SK-N-SH (cell line): Measurements from ENCODE around the gene TBC1D16. TPM values are rescaled to one million over a fixed set of nuclear protein-coding genes. Genes with fewer than 3 reads are reported as not detected.
A peak's percentile ranks its signal among the peaks of the same experiment; 100 is the strongest.
"Not testable (repeated sequence)": the region's sequence is repeated elsewhere in the genome, so short reads cannot be mapped to it uniquely, and the experiment has no call there.

ENCODE experiments used
- CTCF ChIA-PET: fragments of 300-600, 350-600 bp; formaldehyde crosslinking; extraction: SDS; loops from one replicate; lab custom pipeline; 2021; lab: Yijun Ruan, JAX
- POLR2A ChIA-PET: fragments of 350-600 bp; sonication (Branson Sonifier 250); formaldehyde crosslinking; extraction: SDS; loops from one replicate; lab custom pipeline; 2020; ENCODE audit warnings: antibody characterized with exemption, inconsistent platforms; lab: Yijun Ruan, JAX
- DNase-seq: peaks from one replicate; pipeline ENCODE4 v3.0.0; 2012
- H2AFZ ChIP-seq: fragments of 200-600 bp; sonication (generic); 2 replicates; pipeline ENCODE4 v1.8.1; 2016; ENCODE audit warnings: antibody characterized with exemption, mild to moderate bottlenecking, low read depth
- H3F3A ChIP-seq: fragments of 200-600 bp; sonication (generic); replicated peaks from 2 replicates; pipeline ENCODE3; 2016; ENCODE audit warnings: antibody characterized with exemption, mild to moderate bottlenecking; ENCODE audit not compliant: insufficient read depth
- H3K27ac ChIP-seq, 2 experiments: fragments of 200-500 bp in 1 of 2; fragments of 200-600 bp in 1 of 2; sonication (Bioruptor generic) in 1 of 2; sonication (generic), shearing (Covaris generic) in 1 of 2; 2 replicates each; pipeline versions ENCODE4 v1.5.1 to v1.6.1; 2014 to 2016; ENCODE audit warnings: low read depth in 2 of 2, inconsistent platforms in 1 of 2, low read length in 1 of 2, mild to moderate bottlenecking in 1 of 2, mixed read lengths in 1 of 2
- H3K27me3 ChIP-seq: fragments of 200-600 bp; sonication (generic), shearing (Covaris generic); 2 replicates; pipeline ENCODE4 v1.6.1; 2016; ENCODE audit warnings: mixed run types; ENCODE audit not compliant: insufficient read depth
- H3K36me3 ChIP-seq, 2 experiments: fragments of 200-500 bp in 1 of 2; fragments of 200-600 bp in 1 of 2; sonication (Bioruptor generic) in 1 of 2; sonication (generic) in 1 of 2; replicated peaks in 1 of 2; 2 replicates each; pipeline versions ENCODE3 to v1.5.1; 2014 to 2016; ENCODE audit warnings: low read length in 1 of 2, mild to moderate bottlenecking in 1 of 2; ENCODE audit not compliant: insufficient read depth in 2 of 2, control insufficient read depth in 1 of 2
- H3K4me1 ChIP-seq, 2 experiments: fragments of 200-500 bp in 1 of 2; fragments of 200-600 bp in 1 of 2; sonication (Bioruptor generic) in 1 of 2; sonication (generic), shearing (Covaris generic) in 1 of 2; 2 replicates each; pipeline versions ENCODE4 v1.5.1 to v1.6.1; 2014 to 2016; ENCODE audit warnings: low read depth in 1 of 2, low read length in 1 of 2, mixed run types in 1 of 2; ENCODE audit not compliant: insufficient read depth in 2 of 2, control insufficient read depth in 1 of 2
- H3K4me2 ChIP-seq: fragments of 200-600 bp; sonication (generic), shearing (Covaris generic); 2 replicates; pipeline ENCODE4 v1.6.1; 2017; ENCODE audit warnings: mixed run types
- H3K4me3 ChIP-seq, 2 experiments: fragments of 200-500 bp in 1 of 2; fragments of 200-600 bp in 1 of 2; sonication (Bioruptor generic) in 1 of 2; sonication (generic), shearing (Covaris generic) in 1 of 2; 2 replicates each; pipeline versions ENCODE4 v1.5.1 to v1.8.1; 2014 to 2016; ENCODE audit warnings: low read depth in 2 of 2, inconsistent platforms in 1 of 2, low read length in 1 of 2, mild to moderate bottlenecking in 1 of 2, mixed read lengths in 1 of 2, moderate library complexity in 1 of 2
- H3K79me2 ChIP-seq: fragments of 200-600 bp; sonication (generic); 2 replicates; pipeline ENCODE4 v1.8.1; 2017; ENCODE audit warnings: mild to moderate bottlenecking; ENCODE audit not compliant: insufficient read depth
- H3K9ac ChIP-seq: fragments of 200-600 bp; sonication (generic); 2 replicates; pipeline ENCODE4 v1.6.1; 2017; ENCODE audit warnings: mixed run types
- H3K9me2 ChIP-seq: fragments of 200-600 bp; sonication (generic); 2 replicates; pipeline ENCODE4 v1.6.1; 2017; ENCODE audit warnings: mixed run types
- H3K9me3 ChIP-seq: fragments of 200-600 bp; sonication (generic); 2 replicates; pipeline ENCODE4 v1.6.1; 2017; ENCODE audit warnings: mixed run types, mild to moderate bottlenecking, moderate library complexity
- H4K20me1 ChIP-seq: fragments of 200-600 bp; sonication (generic); 2 replicates; pipeline ENCODE4 v1.6.1; 2017; ENCODE audit warnings: mild to moderate bottlenecking, mixed run types; ENCODE audit not compliant: insufficient read depth
- CHD2 ChIP-seq: fragments of 150-350 bp; IDR thresholded peaks from 2 replicates; pipeline ENCODE4 v1.6.1; 2018; ENCODE audit warnings: low read length; ENCODE audit not compliant: partially characterized antibody
- FOXJ3 ChIP-seq: sonication (generic); formaldehyde crosslinking; IDR thresholded peaks from 2 replicates; pipeline ENCODE4 v1.5.1; 2020; ENCODE audit warnings: mild to moderate bottlenecking, missing genetic modification reagents
- GABPA ChIP-seq: IDR thresholded peaks from 2 replicates; pipeline ENCODE4 v1.4.0; 2012; ENCODE audit warnings: low read depth, mild to moderate bottlenecking
- JUND ChIP-seq: IDR thresholded peaks from 2 replicates; pipeline ENCODE4 v1.4.0; 2012
- MXI1 ChIP-seq: IDR thresholded peaks from 2 replicates; pipeline ENCODE4 v1.6.1; 2012; ENCODE audit warnings: mild to moderate bottlenecking, low read depth, low read length, improper control_type of control experiment
- NFIC ChIP-seq: IDR thresholded peaks from 2 replicates; pipeline ENCODE4 v1.4.0; 2012; ENCODE audit warnings: borderline replicate concordance
- POLR2AphosphoS5 ChIP-seq: IDR thresholded peaks from 2 replicates; pipeline ENCODE4 v1.6.1; 2012; ENCODE audit warnings: low read depth, low read length
- RAD21 ChIP-seq: IDR thresholded peaks from 2 replicates; pipeline ENCODE4 v1.6.1; 2012; ENCODE audit warnings: mild to moderate bottlenecking, low read length
- RCOR1 ChIP-seq: fragments of 150-350 bp; IDR thresholded peaks from 2 replicates; pipeline ENCODE4 v1.6.1; 2017; ENCODE audit warnings: antibody characterized with exemption, low read length
- RFX5 ChIP-seq: IDR thresholded peaks from 2 replicates; pipeline ENCODE4 v1.6.1; 2012; ENCODE audit warnings: mild to moderate bottlenecking, improper control_type of control experiment, low read length
- RXRA ChIP-seq: IDR thresholded peaks from 2 replicates; pipeline ENCODE4 v1.4.0; 2012; ENCODE audit warnings: low read depth, mild to moderate bottlenecking, borderline replicate concordance
- SMC3 ChIP-seq: IDR thresholded peaks from 2 replicates; pipeline ENCODE4 v1.6.1; 2012; ENCODE audit warnings: low read depth, low read length, improper control_type of control experiment
- TCF12 ChIP-seq: IDR thresholded peaks from 2 replicates; pipeline ENCODE4 v1.4.0; 2012
- YY1 ChIP-seq: IDR thresholded peaks from 2 replicates; pipeline ENCODE4 v1.4.0; 2012; ENCODE audit warnings: low read depth, mild to moderate bottlenecking
- WGBS: methylation state at CpG from one replicate; pipeline ENCODE4 v1.1.6; 2017; ENCODE audit warnings: low lambda C conversion rate; 5-methylcytosine and 5-hydroxymethylcytosine counted together
- polyA plus RNA-seq, 3 experiments: library from polyadenylated mRNA; depleted of rRNA; stranded (reverse); fragments of >200 nt; gene quantifications; 2 replicates each; pipeline ENCODE4 v1.2.3, GENCODE V29; 2012
- TF ChIP-seq, protein P1 (sequence below): IDR thresholded peaks from 2 replicates; pipeline ENCODE4 v1.6.1; 2012; ENCODE audit warnings: mild to moderate bottlenecking, low read depth, low read length, moderate library complexity

Gene TBC1D16
- polyA plus RNA-seq, 1 of the 3 experiments (the other 2 are of a cell fraction) = 14.5 TPM

DNA sequence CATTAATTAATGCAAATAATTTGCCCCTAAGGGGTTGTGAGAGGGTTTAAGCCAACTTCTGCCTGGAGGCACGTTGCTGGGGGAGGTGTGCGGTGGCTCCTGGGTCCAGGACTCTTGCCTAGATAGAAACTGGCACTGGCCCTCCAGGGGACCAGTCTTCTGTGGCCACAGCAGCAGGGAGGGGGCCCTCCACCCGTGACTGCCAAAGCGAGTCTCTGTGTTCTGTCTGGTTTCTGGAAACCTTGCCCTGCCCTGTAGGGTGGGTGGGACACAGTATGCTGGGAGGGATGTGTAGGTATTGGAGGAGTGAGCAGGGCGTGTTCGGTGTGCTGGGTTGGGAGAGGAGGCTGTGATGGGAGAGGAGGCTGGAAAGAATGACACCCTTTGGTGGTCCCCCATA, 78.8 kb downstream of the TBC1D16 start:
- TF ChIP-seq MXI1 (no peak), YY1 (no peak), RAD21 (no peak), SMC3 (no peak), RXRA (no peak), JUND (no peak), FOXJ3 (no peak), RFX5 (no peak), GABPA (no peak), POLR2AphosphoS5 (no peak), CHD2 (no peak), NFIC (no peak), RCOR1 (no peak), TCF12 (no peak)
- TF ChIP-seq, protein P1, sequence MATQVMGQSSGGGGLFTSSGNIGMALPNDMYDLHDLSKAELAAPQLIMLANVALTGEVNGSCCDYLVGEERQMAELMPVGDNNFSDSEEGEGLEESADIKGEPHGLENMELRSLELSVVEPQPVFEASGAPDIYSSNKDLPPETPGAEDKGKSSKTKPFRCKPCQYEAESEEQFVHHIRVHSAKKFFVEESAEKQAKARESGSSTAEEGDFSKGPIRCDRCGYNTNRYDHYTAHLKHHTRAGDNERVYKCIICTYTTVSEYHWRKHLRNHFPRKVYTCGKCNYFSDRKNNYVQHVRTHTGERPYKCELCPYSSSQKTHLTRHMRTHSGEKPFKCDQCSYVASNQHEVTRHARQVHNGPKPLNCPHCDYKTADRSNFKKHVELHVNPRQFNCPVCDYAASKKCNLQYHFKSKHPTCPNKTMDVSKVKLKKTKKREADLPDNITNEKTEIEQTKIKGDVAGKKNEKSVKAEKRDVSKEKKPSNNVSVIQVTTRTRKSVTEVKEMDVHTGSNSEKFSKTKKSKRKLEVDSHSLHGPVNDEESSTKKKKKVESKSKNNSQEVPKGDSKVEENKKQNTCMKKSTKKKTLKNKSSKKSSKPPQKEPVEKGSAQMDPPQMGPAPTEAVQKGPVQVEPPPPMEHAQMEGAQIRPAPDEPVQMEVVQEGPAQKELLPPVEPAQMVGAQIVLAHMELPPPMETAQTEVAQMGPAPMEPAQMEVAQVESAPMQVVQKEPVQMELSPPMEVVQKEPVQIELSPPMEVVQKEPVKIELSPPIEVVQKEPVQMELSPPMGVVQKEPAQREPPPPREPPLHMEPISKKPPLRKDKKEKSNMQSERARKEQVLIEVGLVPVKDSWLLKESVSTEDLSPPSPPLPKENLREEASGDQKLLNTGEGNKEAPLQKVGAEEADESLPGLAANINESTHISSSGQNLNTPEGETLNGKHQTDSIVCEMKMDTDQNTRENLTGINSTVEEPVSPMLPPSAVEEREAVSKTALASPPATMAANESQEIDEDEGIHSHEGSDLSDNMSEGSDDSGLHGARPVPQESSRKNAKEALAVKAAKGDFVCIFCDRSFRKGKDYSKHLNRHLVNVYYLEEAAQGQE = no peak
- no peaks in the 10 kb centered on the region for H3K9me2 ChIP-seq
- H4K20me1 ChIP-seq = peaks cover 17% of the 10 kb centered on the region

DNA sequence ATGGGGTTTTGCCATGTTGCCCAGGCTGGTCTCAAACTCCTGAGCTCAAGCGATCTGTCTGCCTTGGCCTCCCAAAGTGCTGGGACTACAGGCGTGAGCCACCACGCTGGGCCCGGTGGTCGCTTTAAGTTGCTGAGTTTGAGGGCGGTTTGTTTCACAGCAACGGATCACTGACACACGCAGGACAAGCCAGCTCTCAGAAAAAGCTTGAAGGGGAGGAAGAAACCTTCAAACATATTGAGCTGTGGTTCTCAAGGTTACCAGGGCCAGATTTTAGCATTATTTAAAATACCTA, 79.3 kb downstream of the TBC1D16 start:
- WGBS = 96% methylated on average over 8 of the region's 8 CpGs
- H3K27me3 ChIP-seq, H3K27ac ChIP-seq, POLR2A ChIA-PET, H3K9me2 ChIP-seq, H3K4me1 ChIP-seq, H2AFZ ChIP-seq, H3K36me3 ChIP-seq, H3F3A ChIP-seq, H3K4me3 ChIP-seq, H3K4me2 ChIP-seq, H3K9ac ChIP-seq, H3K9me3 ChIP-seq, DNase-seq: not testable (repeated sequence)
- CTCF ChIA-PET = interaction anchor here (0.7 to 1.7 kb wide), 7 partner anchors 10 to 230 kb away, joined by 3 to 5 read pairs (median 3); no protein-coding TSS in a partner anchor
- Histone ChIP-seq H4K20me1 (peaks cover 17% of the 10 kb centered on the region), H3K79me2 (peaks cover 11% of the 10 kb centered on the region; the same call in 1 of the 2 replicates)

More for the DNA sequence above, 78.8 kb downstream of the TBC1D16 start:
- no peaks in the 10 kb centered on the region for H3K9me3 ChIP-seq
- H3K4me2 ChIP-seq = no peak overlapping the region
- no peak overlapping the region for H3K4me3 ChIP-seq
- peak; percentile 20 for DNase-seq
- no peak overlapping the region for H3K27ac ChIP-seq
- H3K79me2 ChIP-seq = peaks cover 11% of the 10 kb centered on the region; the same call in 1 of the 2 replicates
- ChIA-PET CTCF (interaction anchor here (0.7 to 1.7 kb wide), 4 partner anchors 9 to 215 kb away, joined by 3 to 4 read pairs (median 4); no protein-coding TSS in a partner anchor), POLR2A (interaction anchor here (0.6 kb wide), 1 partner anchor 7 kb away, joined by 3 read pairs; no protein-coding TSS in a partner anchor)
- WGBS = 97% methylated on average over 6 of the region's 6 CpGs
- H3K4me1 ChIP-seq = peaks cover 0 to 3% of the 10 kb centered on the region in 2 experiments; a peak in 1 of 4 replicates
- no peaks in the 10 kb centered on the region for H3F3A ChIP-seq
- H3K9ac ChIP-seq = no peak overlapping the region
- H3K36me3 ChIP-seq = peaks cover 3% of the 10 kb centered on the region in 2 experiments
- H2AFZ ChIP-seq = no peak overlapping the region
- no peaks in the 10 kb centered on the region for H3K27me3 ChIP-seq
